Measurements from ENCODE around the gene VWA1. TPM values are rescaled to one million over a fixed set of nuclear protein-coding genes. Genes with fewer than 3 reads are reported as not detected.
"Not testable (repeated sequence)": the region's sequence is repeated elsewhere in the genome, so short reads cannot be mapped to it uniquely, and the experiment has no call there.

The VWA1 gene
- total RNA-seq, 1 donor from 2014 or later = 2.4 TPM

DNA sequence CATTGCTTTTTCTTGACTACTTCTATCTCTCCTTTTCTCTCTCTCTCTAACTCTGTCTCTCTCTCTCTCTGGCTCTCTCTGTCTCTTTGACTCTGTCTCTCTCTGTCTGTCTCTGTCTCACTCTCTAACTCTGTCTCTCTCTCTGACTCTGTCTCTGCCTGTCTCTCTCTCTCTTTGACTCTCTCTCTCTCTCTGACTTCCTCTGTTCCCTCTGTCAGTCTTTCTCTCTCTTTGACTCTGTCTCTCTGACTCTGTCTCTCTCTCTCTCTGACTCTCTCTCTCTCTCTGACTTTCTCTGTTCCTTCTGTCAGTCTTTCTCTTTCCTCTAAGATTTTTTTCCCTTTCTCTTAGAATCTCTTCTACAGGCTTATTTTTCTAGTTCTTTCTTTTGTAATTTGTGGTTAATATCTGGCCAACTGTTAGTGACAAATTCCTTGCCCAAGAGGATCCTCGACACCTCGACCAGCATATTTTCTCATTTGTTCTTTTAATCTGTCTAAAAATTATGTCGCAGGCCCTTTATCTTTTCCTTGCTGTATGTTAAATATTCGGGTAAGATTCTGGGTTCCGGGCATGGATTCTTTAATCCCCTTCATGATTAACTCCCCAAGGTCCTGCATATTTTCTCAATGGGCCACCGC is 13.7 kb downstream of the VWA1 start, which contains the start of gene ATAD3C:
Gene ATAD3C (plus strand): TSS at position 591 of the 641 bp plus-strand sequence. CDS start 995 bp downstream, outside the sequence.
- no peaks in the 10 kb centered on the region for H3K79me2 ChIP-seq (ENCODE audit: low read depth)
- peak within 1 kb of the TSS; percentile 49 for H3K9ac ChIP-seq
- no peaks in the 10 kb centered on the region for H3K9me3 ChIP-seq (ENCODE audit: low read depth)
- Mint-ChIP-seq H3K4me1 (no peaks in the 10 kb centered on the region), H3K36me3 (no peaks in the 10 kb centered on the region), H3K4me3 (no peak within 1 kb of the TSS), H3K27ac (no peak within 1 kb of the TSS), H3K27me3 (ENCODE audit: insufficient read depth, low read depth) (peaks cover 3% of the 10 kb centered on the region), H3K9me3 (no peaks in the 10 kb centered on the region)
- no peak within 1 kb of the TSS for H3K27ac ChIP-seq
- no peak within 1 kb of the TSS for H2AFZ ChIP-seq (replicated peaks)
- H3K4me3 ChIP-seq = no peak within 1 kb of the TSS
- no peaks in the 10 kb centered on the region for H3K4me1 ChIP-seq
- TF ChIP-seq EZH2phosphoT487 (IDR thresholded peaks at IDR 0.05) = no peak
- TF ChIP-seq CTCF (IDR thresholded peaks at IDR 0.05) = no peak
- TF ChIP-seq EZH2 (IDR thresholded peaks at IDR 0.05) = no peak
- no peaks in the 10 kb centered on the region for H3K36me3 ChIP-seq
- no peaks in the 10 kb centered on the region for H3K27me3 ChIP-seq
- DNase-seq (ENCODE audit: low spot score) = no peak
- H4K20me1 ChIP-seq (ENCODE audit: low read depth) = no peaks in the 10 kb centered on the region
- H3K4me2 ChIP-seq = no peak within 1 kb of the TSS
- no peaks in the 10 kb centered on the region for H3F3A ChIP-seq (ENCODE audit: low read depth)

- not testable (repeated sequence) for H3K79me2 ChIP-seq (ENCODE audit: low read depth); H2AFZ ChIP-seq (replicated peaks); H3K27me3 ChIP-seq; DNase-seq (ENCODE audit: low spot score); H3K4me3 Mint-ChIP-seq; H3K27ac ChIP-seq; H3K4me2 ChIP-seq; H4K20me1 ChIP-seq (ENCODE audit: low read depth); H3K9me3 Mint-ChIP-seq; H3K4me1 ChIP-seq; H3K27ac Mint-ChIP-seq; H3K27me3 Mint-ChIP-seq (ENCODE audit: insufficient read depth, low read depth); H3K4me1 Mint-ChIP-seq; H3K4me3 ChIP-seq; H3K9me3 ChIP-seq (ENCODE audit: low read depth); H3K36me3 Mint-ChIP-seq; H3K36me3 ChIP-seq; H3K9ac ChIP-seq; H3F3A ChIP-seq (ENCODE audit: low read depth)
Measured at GRCh38 chr1:1450616-1451015, 15.1 kb downstream of the VWA1 start.

DNA sequence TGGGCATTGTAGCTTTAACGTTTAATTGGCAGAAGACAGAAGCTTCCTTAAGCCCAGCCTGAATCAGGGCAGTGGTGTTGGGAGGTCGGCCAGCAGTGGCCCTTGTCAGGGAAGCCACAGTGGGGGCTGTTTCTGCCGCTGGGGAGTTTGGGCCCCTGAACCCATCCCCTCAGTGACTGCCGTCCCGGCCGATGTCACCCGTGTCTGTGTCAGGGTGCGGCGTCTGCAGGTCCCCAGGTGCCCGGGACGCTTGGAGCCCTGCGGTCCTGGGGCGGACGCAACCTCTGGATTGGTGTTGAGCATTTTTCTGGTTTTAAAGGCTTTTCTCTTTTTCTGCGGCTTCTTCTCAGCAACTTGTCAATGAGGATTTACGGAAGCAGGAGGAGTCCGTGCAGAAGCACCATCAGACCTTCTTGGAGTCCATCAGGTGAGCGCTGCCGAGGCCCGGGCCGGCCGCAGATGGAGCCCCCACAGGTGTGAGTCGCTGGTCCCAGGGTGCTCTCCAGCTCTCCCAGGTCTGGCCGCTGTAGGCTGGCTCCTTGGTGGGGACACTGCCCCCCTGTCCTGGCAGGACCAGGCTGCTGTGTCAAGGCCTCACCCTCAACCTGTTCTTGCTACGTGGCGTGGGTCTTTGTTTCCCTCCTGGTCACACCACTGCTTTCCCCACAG is 16.3 kb downstream of the VWA1 start:
- Histone ChIP-seq H3K4me2 (no peak overlapping the region), H3K4me3 (no peak overlapping the region), H3K27ac (no peak overlapping the region), H4K20me1 (ENCODE audit: low read depth) (no peaks in the 10 kb centered on the region), H3K36me3 (no peaks in the 10 kb centered on the region), H3K9me3 (ENCODE audit: low read depth) (no peaks in the 10 kb centered on the region), H3F3A (ENCODE audit: low read depth) (no peaks in the 10 kb centered on the region), H3K27me3 (no peaks in the 10 kb centered on the region), H3K79me2 (ENCODE audit: low read depth) (no peaks in the 10 kb centered on the region), H2AFZ (replicated peaks) (no peak overlapping the region), H3K9ac (no peak overlapping the region), H3K4me1 (no peaks in the 10 kb centered on the region)
- no peak overlapping the region for H3K4me3 Mint-ChIP-seq
- no peaks in the 10 kb centered on the region for H3K9me3 Mint-ChIP-seq
- TF ChIP-seq CTCF (IDR thresholded peaks at IDR 0.05) = no peak
- no peak for TF ChIP-seq EZH2phosphoT487 (IDR thresholded peaks at IDR 0.05)
- TF ChIP-seq EZH2 (IDR thresholded peaks at IDR 0.05) = no peak
- no peaks in the 10 kb centered on the region for H3K36me3 Mint-ChIP-seq
- peaks cover 3% of the 10 kb centered on the region for H3K27me3 Mint-ChIP-seq (ENCODE audit: insufficient read depth, low read depth)
- DNase-seq (ENCODE audit: low spot score) = no peak
- no peak overlapping the region for H3K27ac Mint-ChIP-seq
- H3K4me1 Mint-ChIP-seq = no peaks in the 10 kb centered on the region

- not testable (repeated sequence) for H4K20me1 ChIP-seq (ENCODE audit: low read depth); DNase-seq (ENCODE audit: low spot score); H3F3A ChIP-seq (ENCODE audit: low read depth); H3K4me3 ChIP-seq; H3K9me3 ChIP-seq (ENCODE audit: low read depth); H3K9me3 Mint-ChIP-seq; H3K79me2 ChIP-seq (ENCODE audit: low read depth); H3K4me1 ChIP-seq; H2AFZ ChIP-seq (replicated peaks); H3K36me3 ChIP-seq; H3K27me3 Mint-ChIP-seq (ENCODE audit: insufficient read depth, low read depth); H3K4me1 Mint-ChIP-seq; H3K27ac Mint-ChIP-seq; H3K27ac ChIP-seq; H3K27me3 ChIP-seq; H3K9ac ChIP-seq; H3K4me2 ChIP-seq; H3K4me3 Mint-ChIP-seq; H3K36me3 Mint-ChIP-seq
Measured at GRCh38 chr1:1452365-1452739, 16.9 kb downstream of the VWA1 start.
